Measurements from ENCODE around the gene ANKRD10.

DNA sequence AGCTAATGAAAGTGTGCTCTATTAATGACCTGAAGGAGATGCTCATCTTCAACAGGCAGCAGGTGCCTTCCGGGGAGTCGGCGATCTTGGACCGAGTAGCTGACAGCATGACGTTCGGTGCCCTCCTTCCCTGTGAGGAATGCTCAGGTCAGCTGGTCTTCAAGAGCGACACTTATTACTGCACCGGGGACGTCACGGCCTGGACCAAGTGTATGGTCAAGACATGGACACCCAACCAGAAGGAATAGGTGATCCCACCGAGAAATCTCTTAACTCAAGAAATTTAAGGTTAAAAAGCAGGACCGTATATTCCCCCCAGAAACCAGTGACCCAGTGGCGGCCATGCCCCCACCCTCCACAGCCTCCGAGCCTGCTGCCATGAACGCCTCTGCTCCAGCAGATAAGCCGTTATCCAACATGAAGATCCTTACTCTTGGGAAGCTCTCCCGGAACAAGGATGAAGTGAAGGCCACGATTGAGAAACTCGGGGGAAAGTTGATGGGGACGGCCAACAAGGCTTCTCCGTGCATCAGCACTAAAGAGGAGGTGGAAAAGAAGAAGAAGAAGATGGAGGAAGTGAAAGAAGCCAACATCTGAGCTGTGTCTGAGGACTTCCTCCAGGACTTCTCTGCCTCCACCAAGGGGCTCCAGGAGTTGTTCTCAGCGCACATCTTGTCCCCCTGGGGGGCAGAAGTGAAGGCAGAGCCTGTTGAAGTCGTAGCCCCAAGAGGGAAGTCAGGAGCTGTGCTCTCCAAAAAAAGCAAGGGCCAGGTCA, 22.8 kb upstream of the ANKRD10 start:
- TF ChIP-seq, protein P1, sequence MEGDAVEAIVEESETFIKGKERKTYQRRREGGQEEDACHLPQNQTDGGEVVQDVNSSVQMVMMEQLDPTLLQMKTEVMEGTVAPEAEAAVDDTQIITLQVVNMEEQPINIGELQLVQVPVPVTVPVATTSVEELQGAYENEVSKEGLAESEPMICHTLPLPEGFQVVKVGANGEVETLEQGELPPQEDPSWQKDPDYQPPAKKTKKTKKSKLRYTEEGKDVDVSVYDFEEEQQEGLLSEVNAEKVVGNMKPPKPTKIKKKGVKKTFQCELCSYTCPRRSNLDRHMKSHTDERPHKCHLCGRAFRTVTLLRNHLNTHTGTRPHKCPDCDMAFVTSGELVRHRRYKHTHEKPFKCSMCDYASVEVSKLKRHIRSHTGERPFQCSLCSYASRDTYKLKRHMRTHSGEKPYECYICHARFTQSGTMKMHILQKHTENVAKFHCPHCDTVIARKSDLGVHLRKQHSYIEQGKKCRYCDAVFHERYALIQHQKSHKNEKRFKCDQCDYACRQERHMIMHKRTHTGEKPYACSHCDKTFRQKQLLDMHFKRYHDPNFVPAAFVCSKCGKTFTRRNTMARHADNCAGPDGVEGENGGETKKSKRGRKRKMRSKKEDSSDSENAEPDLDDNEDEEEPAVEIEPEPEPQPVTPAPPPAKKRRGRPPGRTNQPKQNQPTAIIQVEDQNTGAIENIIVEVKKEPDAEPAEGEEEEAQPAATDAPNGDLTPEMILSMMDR (IDR thresholded peaks at IDR 0.05) = no peak
- TF ChIP-seq POLR2A (IDR thresholded peaks at IDR 0.05) = no peak

All from Peyer's patch (tissue), 4 donors.